ENCODE results near the gene GDPGP1.

DNA sequence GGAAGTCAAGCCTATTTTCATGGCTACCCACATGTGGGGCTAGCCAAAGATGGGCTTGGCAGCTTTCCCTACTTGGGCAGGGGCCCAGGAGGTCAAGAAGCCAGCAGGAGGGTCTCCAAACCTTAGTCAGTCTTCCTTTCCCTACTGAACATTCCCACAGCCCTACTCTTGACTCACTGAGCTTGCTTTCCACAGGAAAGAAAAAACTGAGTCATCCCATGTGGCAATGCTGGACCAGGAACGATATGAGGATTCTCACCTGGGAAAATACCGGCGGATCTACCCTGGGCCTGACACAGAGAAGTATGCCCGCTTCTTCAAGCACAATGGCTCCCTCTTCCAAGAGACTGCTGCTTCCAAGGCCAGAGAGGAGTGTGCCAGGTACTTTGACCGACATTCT, 27.8 kb downstream of the GDPGP1 start:
- TF ChIP-seq RAD21 (IDR thresholded peaks at IDR 0.05; ENCODE audit: low read depth) (no peak), SP1 (IDR thresholded peaks at IDR 0.05; ENCODE audit: low read depth) (no peak), POLR2A (IDR thresholded peaks at IDR 0.05; ENCODE audit: borderline replicate concordance, extremely low read depth, insufficient read depth, insufficient read length) (no peak), POLR2AphosphoS5 (IDR thresholded peaks at IDR 0.05; ENCODE audit: low read depth, low read length) (no peak)
- TF ChIP-seq, protein P1, sequence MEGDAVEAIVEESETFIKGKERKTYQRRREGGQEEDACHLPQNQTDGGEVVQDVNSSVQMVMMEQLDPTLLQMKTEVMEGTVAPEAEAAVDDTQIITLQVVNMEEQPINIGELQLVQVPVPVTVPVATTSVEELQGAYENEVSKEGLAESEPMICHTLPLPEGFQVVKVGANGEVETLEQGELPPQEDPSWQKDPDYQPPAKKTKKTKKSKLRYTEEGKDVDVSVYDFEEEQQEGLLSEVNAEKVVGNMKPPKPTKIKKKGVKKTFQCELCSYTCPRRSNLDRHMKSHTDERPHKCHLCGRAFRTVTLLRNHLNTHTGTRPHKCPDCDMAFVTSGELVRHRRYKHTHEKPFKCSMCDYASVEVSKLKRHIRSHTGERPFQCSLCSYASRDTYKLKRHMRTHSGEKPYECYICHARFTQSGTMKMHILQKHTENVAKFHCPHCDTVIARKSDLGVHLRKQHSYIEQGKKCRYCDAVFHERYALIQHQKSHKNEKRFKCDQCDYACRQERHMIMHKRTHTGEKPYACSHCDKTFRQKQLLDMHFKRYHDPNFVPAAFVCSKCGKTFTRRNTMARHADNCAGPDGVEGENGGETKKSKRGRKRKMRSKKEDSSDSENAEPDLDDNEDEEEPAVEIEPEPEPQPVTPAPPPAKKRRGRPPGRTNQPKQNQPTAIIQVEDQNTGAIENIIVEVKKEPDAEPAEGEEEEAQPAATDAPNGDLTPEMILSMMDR (IDR thresholded peaks at IDR 0.05 in 2 of 3, conservative IDR thresholded peaks at IDR 0.05 in 1 of 3; ENCODE audit: borderline replicate concordance in 1 of 3, insufficient read depth in 1 of 3, low read depth in 2 of 3, low read length in 2 of 3), result no peak
- TF ChIP-seq, protein P2, sequence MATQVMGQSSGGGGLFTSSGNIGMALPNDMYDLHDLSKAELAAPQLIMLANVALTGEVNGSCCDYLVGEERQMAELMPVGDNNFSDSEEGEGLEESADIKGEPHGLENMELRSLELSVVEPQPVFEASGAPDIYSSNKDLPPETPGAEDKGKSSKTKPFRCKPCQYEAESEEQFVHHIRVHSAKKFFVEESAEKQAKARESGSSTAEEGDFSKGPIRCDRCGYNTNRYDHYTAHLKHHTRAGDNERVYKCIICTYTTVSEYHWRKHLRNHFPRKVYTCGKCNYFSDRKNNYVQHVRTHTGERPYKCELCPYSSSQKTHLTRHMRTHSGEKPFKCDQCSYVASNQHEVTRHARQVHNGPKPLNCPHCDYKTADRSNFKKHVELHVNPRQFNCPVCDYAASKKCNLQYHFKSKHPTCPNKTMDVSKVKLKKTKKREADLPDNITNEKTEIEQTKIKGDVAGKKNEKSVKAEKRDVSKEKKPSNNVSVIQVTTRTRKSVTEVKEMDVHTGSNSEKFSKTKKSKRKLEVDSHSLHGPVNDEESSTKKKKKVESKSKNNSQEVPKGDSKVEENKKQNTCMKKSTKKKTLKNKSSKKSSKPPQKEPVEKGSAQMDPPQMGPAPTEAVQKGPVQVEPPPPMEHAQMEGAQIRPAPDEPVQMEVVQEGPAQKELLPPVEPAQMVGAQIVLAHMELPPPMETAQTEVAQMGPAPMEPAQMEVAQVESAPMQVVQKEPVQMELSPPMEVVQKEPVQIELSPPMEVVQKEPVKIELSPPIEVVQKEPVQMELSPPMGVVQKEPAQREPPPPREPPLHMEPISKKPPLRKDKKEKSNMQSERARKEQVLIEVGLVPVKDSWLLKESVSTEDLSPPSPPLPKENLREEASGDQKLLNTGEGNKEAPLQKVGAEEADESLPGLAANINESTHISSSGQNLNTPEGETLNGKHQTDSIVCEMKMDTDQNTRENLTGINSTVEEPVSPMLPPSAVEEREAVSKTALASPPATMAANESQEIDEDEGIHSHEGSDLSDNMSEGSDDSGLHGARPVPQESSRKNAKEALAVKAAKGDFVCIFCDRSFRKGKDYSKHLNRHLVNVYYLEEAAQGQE (IDR thresholded peaks at IDR 0.05; ENCODE audit: low read depth), result no peak
- TF ChIP-seq, protein P3, sequence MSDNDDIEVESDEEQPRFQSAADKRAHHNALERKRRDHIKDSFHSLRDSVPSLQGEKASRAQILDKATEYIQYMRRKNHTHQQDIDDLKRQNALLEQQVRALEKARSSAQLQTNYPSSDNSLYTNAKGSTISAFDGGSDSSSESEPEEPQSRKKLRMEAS (IDR thresholded peaks at IDR 0.05), result no peak

All from HCT116 (cell line).